Pancreas (tissue), 10 donors: ENCODE results near the gene KY. TPM values are rescaled to one million over a fixed set of nuclear protein-coding genes. Genes with fewer than 3 reads are reported as not detected.

Experiments
- ATAC-seq, 4 donors: fragments of 200-7000 bp; cut with Tn5 transposase; one replicate each; pipeline versions ENCODE4 v1.8.0 to v1.9.1; 2020; ENCODE audit warnings: mild to moderate bottlenecking in 4 of 4, moderate library complexity in 4 of 4
- DNase-seq, 6 donors: peaks; one replicate each; pipeline ENCODE4 v3.0.0-alpha.2; 2020
- FAIRE-seq: peaks from 2 replicates; lab custom pipeline; 2012; peaks lifted over from hg19 to GRCh38; lab: Jason Lieb, UNC
- H3K27ac ChIP-seq, 4 donors: fragments of 200-600 bp; sonication (generic); 1 replicate in 3 of 4; 2 replicates in 1 of 4; pipeline versions ENCODE4 v1.5.0 to v1.8.0; 2020
- H3K27me3 ChIP-seq, 4 donors: fragments of 200-600 bp; one replicate each; pipeline ENCODE4 v1.8.0; 2021
- H3K36me3 ChIP-seq, 3 donors: fragments of 200-600 bp; sonication (generic) in 1 of 3; one replicate each; pipeline versions ENCODE4 v1.5.0 to v1.8.0; 2020 to 2021
- H3K4me1 ChIP-seq, 3 donors: fragments of 200-600 bp; one replicate each; pipeline ENCODE4 v1.8.0; 2021
- H3K4me3 ChIP-seq, 4 donors: fragments of 200-600 bp; sonication (generic) in 2 of 4; one replicate each; pipeline versions ENCODE4 v1.5.0 to v1.8.0; 2020 to 2021
- H3K9me3 ChIP-seq, 4 donors: fragments of 200-600 bp; one replicate each; pipeline ENCODE4 v1.8.0; 2021
- WGBS, 2 donors: extraction: QIAGEN DNeasy Blood & Tissue Kit; methylation state at CpG; one replicate each; pipeline ENCODE4 v1.1.7; 2013; 5-methylcytosine and 5-hydroxymethylcytosine counted together
- intact Hi-C, 3 donors: fragments of 100-400 bp; cut with DNase I; formaldehyde crosslinking; loops; one replicate each; pipeline versions ENCODE4 v1.11.1 to v1.14.2; 2022
- polyA plus RNA-seq, 2 donors: library from polyadenylated mRNA; stranded (reverse); fragments of 200-250 nt; gene quantifications; one replicate each; pipeline ENCODE4 v1.2.3, GENCODE V29; 2013
- total RNA-seq, 6 donors: library from RNA; stranded (reverse); fragmentation: NEBNext Ultra II Directional in 4 of 6; extraction: Animal tissue kit (Norgen Biotek cat#: 25700) in 4 of 6; gene quantifications; one replicate each; pipeline versions ENCODE4 v1.2.1 to v1.2.4, GENCODE V29; 2021 to 2023
- TF ChIP-seq, protein P1 (sequence below), 4 donors: fragments of 200-600 bp; sonication (generic) in 3 of 4; IDR thresholded peaks; one replicate each; pipeline versions ENCODE4 v1.5.0 to v1.8.0; 2021; ENCODE audit warnings: antibody characterized with exemption in 4 of 4
- donor health status: healthy with polysubstance abuse.
- donor health status: DM: no; HTN: no; CAD: no; lungs with moderate emphysema.
- donor health status: DM: no; HTN: no; CAD: no.
- donor health status: control.
- donor health status: control.
- donor health status: Bipolar disorder and iron deficiency.
- donor health status: DM: yes; HTN: yes; CAD: no.
- donor health status: DM: no; HTN: no; CAD: no.
- donor health status: DM: no; HTN: no; CAD: no.
- donor health status: DM: yes; HTN: yes; CAD: no.

Gene KY
- total and polyA plus RNA-seq, 8 donors = 0.04 to 0.42 (median 0.21) TPM; not detected in 2

DNA sequence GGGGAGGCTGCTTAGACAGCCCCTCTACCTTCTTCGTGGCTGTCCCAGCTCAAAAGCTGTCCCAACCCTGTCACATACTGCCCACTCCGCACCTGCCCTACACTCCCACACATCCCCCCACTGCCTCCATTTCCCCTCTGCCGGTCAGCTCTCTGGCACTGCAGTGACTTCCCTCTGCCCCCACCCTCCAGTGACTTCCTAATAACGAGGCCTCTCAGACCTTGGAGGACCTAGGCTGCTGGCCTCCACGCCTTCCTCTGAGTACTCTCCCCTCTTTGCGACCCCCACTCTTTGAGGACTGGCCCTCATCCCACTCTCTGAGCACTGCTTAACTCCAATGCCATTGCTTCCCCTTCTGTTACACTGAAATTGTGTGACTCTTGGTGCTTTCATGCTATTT, 45.3 kb downstream of the KY start:
- Histone ChIP-seq H3K27me3 (no peaks in the 10 kb centered on the region), H3K9me3 (no peaks in the 10 kb centered on the region), H3K36me3 (no peaks in the 10 kb centered on the region), H3K27ac (no peak overlapping the region), H3K4me1 (no peaks in the 10 kb centered on the region), H3K4me3 (no peak overlapping the region)
- FAIRE-seq (no peak), DNase-seq (peak in 1 of 6 donors; percentile 8), ATAC-seq (no peak)
- WGBS, 2 donors = 75 to 80% methylated on average over 6 of the region's 6 CpGs
- TF ChIP-seq, protein P1, sequence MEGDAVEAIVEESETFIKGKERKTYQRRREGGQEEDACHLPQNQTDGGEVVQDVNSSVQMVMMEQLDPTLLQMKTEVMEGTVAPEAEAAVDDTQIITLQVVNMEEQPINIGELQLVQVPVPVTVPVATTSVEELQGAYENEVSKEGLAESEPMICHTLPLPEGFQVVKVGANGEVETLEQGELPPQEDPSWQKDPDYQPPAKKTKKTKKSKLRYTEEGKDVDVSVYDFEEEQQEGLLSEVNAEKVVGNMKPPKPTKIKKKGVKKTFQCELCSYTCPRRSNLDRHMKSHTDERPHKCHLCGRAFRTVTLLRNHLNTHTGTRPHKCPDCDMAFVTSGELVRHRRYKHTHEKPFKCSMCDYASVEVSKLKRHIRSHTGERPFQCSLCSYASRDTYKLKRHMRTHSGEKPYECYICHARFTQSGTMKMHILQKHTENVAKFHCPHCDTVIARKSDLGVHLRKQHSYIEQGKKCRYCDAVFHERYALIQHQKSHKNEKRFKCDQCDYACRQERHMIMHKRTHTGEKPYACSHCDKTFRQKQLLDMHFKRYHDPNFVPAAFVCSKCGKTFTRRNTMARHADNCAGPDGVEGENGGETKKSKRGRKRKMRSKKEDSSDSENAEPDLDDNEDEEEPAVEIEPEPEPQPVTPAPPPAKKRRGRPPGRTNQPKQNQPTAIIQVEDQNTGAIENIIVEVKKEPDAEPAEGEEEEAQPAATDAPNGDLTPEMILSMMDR (IDR thresholded peaks at IDR 0.05) = no peak
- intact Hi-C loops = loop anchor here in 1 of 3 donors (10.0 kb wide), 1 partner anchor 1289 kb away; no protein-coding TSS in a partner anchor

DNA sequence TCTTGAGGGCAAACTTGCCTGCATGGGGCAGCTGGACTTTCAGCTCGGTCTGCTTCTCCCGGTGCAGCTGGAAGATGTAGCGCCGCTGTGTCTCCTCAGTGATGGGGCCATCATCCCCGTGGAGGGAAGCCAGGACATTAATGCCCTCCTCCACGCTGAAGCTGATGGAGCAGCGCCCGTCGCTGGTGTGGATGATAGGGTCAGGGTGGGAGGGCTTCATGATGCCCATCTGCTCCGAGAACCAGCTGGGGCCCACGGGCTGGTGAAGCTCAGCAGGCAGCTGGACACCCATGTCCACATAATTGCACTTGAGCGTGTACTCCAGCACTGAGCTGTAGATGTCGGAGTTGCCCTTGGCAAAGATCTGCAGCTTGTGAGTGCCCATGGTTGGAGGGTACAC, 46.9 kb downstream of the KY start:
- H3K27me3 ChIP-seq = no peaks in the 10 kb centered on the region
- DNase-seq = peak in 1 of 6 donors; percentile 9
- H3K27ac ChIP-seq = no peak overlapping the region
- no peak for ATAC-seq
- TF ChIP-seq, protein P1 (IDR thresholded peaks at IDR 0.05) = no peak
- no peaks in the 10 kb centered on the region for H3K36me3 ChIP-seq
- 83 to 90% methylated on average over 13 of the region's 13 CpGs for WGBS, 2 donors
- intact Hi-C loops = loop anchor here in 2 of 3 donors (5.0 to 10.0 kb wide), 2 partner anchors 1288 to 1291 kb away; no protein-coding TSS in a partner anchor
- H3K4me1 ChIP-seq = no peaks in the 10 kb centered on the region
- H3K9me3 ChIP-seq = no peaks in the 10 kb centered on the region
- H3K4me3 ChIP-seq = no peak overlapping the region
- FAIRE-seq = no peak

DNA sequence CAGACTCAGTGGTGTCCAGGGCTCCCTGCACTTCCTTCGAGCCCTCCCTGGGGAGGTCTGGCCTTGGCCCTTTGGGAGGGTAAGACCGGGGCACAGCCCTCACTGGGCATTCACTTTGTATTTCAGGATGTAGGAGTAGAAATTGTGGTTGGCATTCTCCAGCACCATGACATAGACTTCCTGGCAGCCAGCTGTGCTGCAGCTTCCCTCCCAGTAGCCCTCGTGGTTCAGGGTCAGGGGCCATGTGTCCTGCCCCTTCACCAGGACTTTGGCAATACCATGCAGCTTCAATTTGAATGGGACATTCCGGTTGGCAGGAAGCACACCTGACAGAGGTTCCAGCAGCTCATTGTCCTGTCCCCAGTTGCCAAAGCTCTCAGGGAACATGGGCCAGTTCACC, 47.3 kb downstream of the KY start:
- FAIRE-seq (no peak), DNase-seq (peak in 1 of 6 donors; percentile 6), ATAC-seq (no peak)
- H3K4me3 ChIP-seq = no peak overlapping the region
- no peaks in the 10 kb centered on the region for H3K27me3 ChIP-seq
- no peak overlapping the region for H3K27ac ChIP-seq
- intact Hi-C loops = loop anchor here in 2 of 3 donors (5.0 to 10.0 kb wide), 2 partner anchors 1289 to 1291 kb away; no protein-coding TSS in a partner anchor
- H3K9me3 ChIP-seq = no peaks in the 10 kb centered on the region
- TF ChIP-seq, protein P1 (IDR thresholded peaks at IDR 0.05) = no peak
- no peaks in the 10 kb centered on the region for H3K36me3 ChIP-seq
- WGBS, 2 donors = 59 to 68% methylated on average over 4 of the region's 4 CpGs
- H3K4me1 ChIP-seq = no peaks in the 10 kb centered on the region

DNA sequence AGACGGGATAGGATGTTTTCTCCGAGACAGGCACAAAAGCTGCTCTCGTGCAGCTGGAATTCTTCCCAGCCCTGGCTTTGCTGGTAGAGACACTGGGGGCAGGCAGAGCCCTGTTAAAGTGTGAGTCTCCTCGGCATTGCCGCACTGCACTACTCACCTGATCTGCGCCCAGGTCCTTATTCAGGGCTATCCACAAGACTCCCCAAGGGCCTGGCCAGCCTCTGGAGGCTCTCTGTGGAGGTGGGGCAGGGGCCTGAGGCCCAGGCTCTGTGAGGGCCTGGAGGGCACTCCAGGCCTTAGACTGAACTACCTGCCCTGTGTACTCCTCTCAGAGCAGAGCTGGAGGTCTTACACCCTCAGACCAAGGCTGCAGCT, 48.4 kb downstream of the KY start:
- no peaks in the 10 kb centered on the region for H3K36me3 ChIP-seq
- H3K4me1 ChIP-seq = no peaks in the 10 kb centered on the region
- peak in 1 of 6 donors; percentile 5 for DNase-seq
- ATAC-seq = peak in 2 of 4 donors; percentile 4 to 8
- 68 to 70% methylated on average over 6 of the region's 6 CpGs for WGBS, 2 donors
- intact Hi-C loops = loop anchor here in 2 of 3 donors (5.0 to 10.0 kb wide), 2 partner anchors 1290 to 1292 kb away; no protein-coding TSS in a partner anchor
- TF ChIP-seq, protein P1 (IDR thresholded peaks at IDR 0.05) = no peak
- no peak for FAIRE-seq
- H3K4me3 ChIP-seq = no peak overlapping the region
- H3K9me3 ChIP-seq = no peaks in the 10 kb centered on the region
- no peak overlapping the region for H3K27ac ChIP-seq
- no peaks in the 10 kb centered on the region for H3K27me3 ChIP-seq
